OCI-LY7 (cell line): ENCODE data around the gene HAUS6. TPM values are rescaled to one million over a fixed set of nuclear protein-coding genes. Genes with fewer than 3 reads are reported as not detected.
A peak's percentile ranks its signal among the peaks of the same experiment; 100 is the strongest.
"Not testable (repeated sequence)": the region's sequence is repeated elsewhere in the genome, so short reads cannot be mapped to it uniquely, and the experiment has no call there.

ENCODE experiments used
- BruUV-seq: library from RNA; stranded (reverse); fragments of 400-500 nt; replicated peaks from 2 replicates; lab custom pipeline; 2021; lab: Mats Ljungman, UMichigan
- CTCF ChIA-PET: fragments of 300-600 bp; sonication (Branson Sonifier 250); formaldehyde crosslinking; loops from one replicate; lab custom pipeline; 2022; ENCODE audit warnings: antibody characterized with exemption; ENCODE audit not compliant: unreplicated experiment; lab: Charles Lee
- POLR2A ChIA-PET: fragments of 300-600 bp; sonication (Branson Sonifier 250); formaldehyde crosslinking; loops from one replicate; lab custom pipeline; 2022; ENCODE audit warnings: antibody characterized with exemption; lab: Charles Lee
- DNase-seq: peaks from one replicate; pipeline ENCODE4 v3.0.0-alpha.2; 2015; ENCODE audit warnings: low spot score
- H2AFZ ChIP-seq: fragments of 200-600 bp; sonication (generic), shearing (Covaris generic); 2 replicates; pipeline ENCODE4 v1.6.1; 2014; ENCODE audit warnings: mild to moderate bottlenecking, antibody characterized with exemption, low read length, moderate library complexity
- H3K27ac ChIP-seq: fragments of 200-600 bp; sonication (generic); 2 replicates; pipeline ENCODE4 v1.5.1; 2014; ENCODE audit warnings: mixed run types, low read depth, mild to moderate bottlenecking, moderate library complexity, low read length, inconsistent platforms; ENCODE audit not compliant: poor library complexity, severe bottlenecking
- H3K36me3 ChIP-seq: fragments of 200-600 bp; sonication (generic); 2 replicates; pipeline ENCODE4 v1.6.1; 2014; ENCODE audit warnings: mild to moderate bottlenecking, antibody characterized with exemption, low read length, moderate library complexity, mixed read lengths; ENCODE audit not compliant: insufficient read depth
- H3K4me1 ChIP-seq: fragments of 200-600 bp; sonication (generic); 2 replicates; pipeline ENCODE4 v1.5.1; 2014; ENCODE audit warnings: mild to moderate bottlenecking, low read length; ENCODE audit not compliant: insufficient read depth, poor library complexity, severe bottlenecking
- H3K4me2 ChIP-seq: fragments of 200-600 bp; sonication (generic); 2 replicates; pipeline ENCODE4 v1.6.1; 2014; ENCODE audit warnings: mild to moderate bottlenecking, low read length
- H3K4me3 ChIP-seq: fragments of 200-600 bp; sonication (generic); 2 replicates; pipeline ENCODE4 v1.5.1; 2014; ENCODE audit warnings: mild to moderate bottlenecking, low read depth, low read length; ENCODE audit not compliant: poor library complexity, severe bottlenecking
- H3K79me2 ChIP-seq: fragments of 200-600 bp; sonication (generic); 2 replicates; pipeline ENCODE4 v1.6.1; 2016; ENCODE audit warnings: low read depth, mild to moderate bottlenecking, low read length, moderate library complexity, mixed read lengths; ENCODE audit not compliant: insufficient read depth
- H3K9me2 ChIP-seq: fragments of 200-600 bp; sonication (generic); 2 replicates; pipeline ENCODE4 v1.6.1; 2016; ENCODE audit warnings: mild to moderate bottlenecking, low read length, mixed read lengths; ENCODE audit not compliant: insufficient read depth
- H3K9me3 ChIP-seq: fragments of 200-600 bp; sonication (generic); 2 replicates; pipeline ENCODE4 v1.6.1; 2014; ENCODE audit warnings: mild to moderate bottlenecking, mixed run types, low read length, mixed read lengths
- H4K20me1 ChIP-seq: fragments of 200-600 bp; sonication (generic); 2 replicates; pipeline ENCODE4 v1.6.1; 2014; ENCODE audit warnings: mild to moderate bottlenecking, antibody characterized with exemption, low read length, moderate library complexity, mixed read lengths; ENCODE audit not compliant: insufficient read depth
- EZH2phosphoT487 ChIP-seq: fragments of 200-600 bp; sonication (generic); IDR thresholded peaks from 2 replicates; pipeline ENCODE4 v1.6.1; 2018; ENCODE audit warnings: low read depth, borderline replicate concordance, mild to moderate bottlenecking, mixed run types, antibody characterized with exemption, low read length, moderate library complexity, mixed read lengths
- intact Hi-C: fragments of 100-400 bp; cut with micrococcal nuclease; formaldehyde crosslinking; loops from one replicate; pipeline ENCODE4 v1.10.0; 2022; ENCODE audit not compliant: unreplicated experiment
- total RNA-seq, 2 experiments: library from RNA; depleted of rRNA in 1 of 2; stranded (reverse); fragments of >200 nt in 1 of 2; shearing (Covaris generic) in 1 of 2; gene quantifications; 2 replicates each; pipeline ENCODE4 v1.2.3, GENCODE V29; 2014 to 2022
- TF ChIP-seq, protein P1 (sequence below): fragments of 200-600 bp; sonication (generic); conservative IDR thresholded peaks from 2 replicates; pipeline ENCODE4 v1.5.1; 2014; ENCODE audit warnings: mild to moderate bottlenecking, antibody characterized with exemption, low read length, moderate library complexity, mixed read lengths

HAUS6 gene
- total RNA-seq, 2 experiments from 2014 or later, result 25.7 to 31.5 TPM

DNA sequence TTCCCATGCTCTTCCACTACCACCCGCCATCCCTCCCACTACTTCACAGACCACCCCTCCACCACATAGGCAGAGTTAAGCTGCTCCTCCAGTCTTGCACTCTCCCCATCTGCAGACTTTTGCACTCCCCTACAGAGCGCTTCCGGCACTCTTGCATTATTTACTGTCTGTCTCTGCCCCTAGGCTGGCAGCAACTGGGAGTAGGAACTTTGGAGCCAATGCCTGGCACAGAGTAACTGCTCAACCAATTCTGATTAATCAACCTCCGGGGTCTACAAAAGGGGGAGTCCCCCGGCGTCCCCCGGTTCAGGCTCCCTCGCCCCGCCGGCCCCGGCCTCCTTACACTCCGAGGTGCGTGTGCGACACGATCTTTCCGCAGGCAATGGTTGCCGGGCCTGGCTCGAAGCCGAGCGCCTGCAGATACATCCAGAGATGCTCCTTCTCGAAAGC lies 498 bp downstream of the HAUS6 start:
- TF ChIP-seq EZH2phosphoT487, result no peak
- TF ChIP-seq, protein P1, sequence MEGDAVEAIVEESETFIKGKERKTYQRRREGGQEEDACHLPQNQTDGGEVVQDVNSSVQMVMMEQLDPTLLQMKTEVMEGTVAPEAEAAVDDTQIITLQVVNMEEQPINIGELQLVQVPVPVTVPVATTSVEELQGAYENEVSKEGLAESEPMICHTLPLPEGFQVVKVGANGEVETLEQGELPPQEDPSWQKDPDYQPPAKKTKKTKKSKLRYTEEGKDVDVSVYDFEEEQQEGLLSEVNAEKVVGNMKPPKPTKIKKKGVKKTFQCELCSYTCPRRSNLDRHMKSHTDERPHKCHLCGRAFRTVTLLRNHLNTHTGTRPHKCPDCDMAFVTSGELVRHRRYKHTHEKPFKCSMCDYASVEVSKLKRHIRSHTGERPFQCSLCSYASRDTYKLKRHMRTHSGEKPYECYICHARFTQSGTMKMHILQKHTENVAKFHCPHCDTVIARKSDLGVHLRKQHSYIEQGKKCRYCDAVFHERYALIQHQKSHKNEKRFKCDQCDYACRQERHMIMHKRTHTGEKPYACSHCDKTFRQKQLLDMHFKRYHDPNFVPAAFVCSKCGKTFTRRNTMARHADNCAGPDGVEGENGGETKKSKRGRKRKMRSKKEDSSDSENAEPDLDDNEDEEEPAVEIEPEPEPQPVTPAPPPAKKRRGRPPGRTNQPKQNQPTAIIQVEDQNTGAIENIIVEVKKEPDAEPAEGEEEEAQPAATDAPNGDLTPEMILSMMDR, result no peak
- H3K4me3 ChIP-seq, result peak overlapping the region; percentile 84
- peak; percentile 73 for DNase-seq
- H3K4me1 ChIP-seq, result peaks cover 25% of the 10 kb centered on the region
- intact Hi-C loops, result loop anchor here (1.0 to 10.0 kb wide), 4 partner anchors 53 to 355 kb away; partner anchors contain the start of genes DENND4C and RRAGA
- H3K4me2 ChIP-seq, result peak overlapping the region; percentile 67
- ChIA-PET CTCF (no interaction called here), POLR2A (interaction anchor here (0.5 to 2.2 kb wide), 4 partner anchors 15 to 357 kb away, joined by 3 to 8 read pairs (median 4); partner anchors contain the start of gene RRAGA)
- H2AFZ ChIP-seq, result peak overlapping the region; percentile 28; the same call in 1 of the 2 replicates
- H3K27ac ChIP-seq, result peak overlapping the region; percentile 75
- H3K79me2 ChIP-seq, result peaks cover 53% of the 10 kb centered on the region
- no peaks in the 10 kb centered on the region for H3K9me2 ChIP-seq
- no peaks in the 10 kb centered on the region for H3K9me3 ChIP-seq
- H3K36me3 ChIP-seq, result peaks cover 38% of the 10 kb centered on the region
- BruUV-seq, result no TSS peak
- H4K20me1 ChIP-seq, result peaks cover 8% of the 10 kb centered on the region; the same call in 1 of the 2 replicates

DNA sequence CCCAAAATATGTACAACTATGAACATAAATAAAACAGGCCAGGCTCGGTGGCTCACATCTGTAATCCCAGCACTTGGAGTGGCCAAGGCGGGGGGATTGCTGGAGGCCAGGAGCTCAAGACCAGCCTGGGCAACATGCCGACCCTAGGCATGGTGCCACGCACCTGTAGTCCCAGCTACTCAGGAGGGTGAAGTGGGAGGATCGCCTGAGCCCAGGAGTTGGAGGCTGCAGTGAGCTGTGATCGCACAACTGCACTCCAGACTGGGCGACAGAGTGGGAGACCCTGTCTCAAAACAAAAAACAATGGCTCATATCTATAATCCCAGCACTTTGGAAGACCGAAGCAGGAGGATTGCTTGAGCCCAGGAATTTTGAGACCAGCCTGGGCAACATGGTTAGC lies 1.5 kb downstream of the HAUS6 start:
- POLR2A ChIA-PET, result interaction anchor here (0.6 to 2.2 kb wide), 8 partner anchors 14 to 132 kb away, joined by 3 to 8 read pairs (median 3); partner anchors contain the start of gene RRAGA
- no TSS peak for BruUV-seq

DNA sequence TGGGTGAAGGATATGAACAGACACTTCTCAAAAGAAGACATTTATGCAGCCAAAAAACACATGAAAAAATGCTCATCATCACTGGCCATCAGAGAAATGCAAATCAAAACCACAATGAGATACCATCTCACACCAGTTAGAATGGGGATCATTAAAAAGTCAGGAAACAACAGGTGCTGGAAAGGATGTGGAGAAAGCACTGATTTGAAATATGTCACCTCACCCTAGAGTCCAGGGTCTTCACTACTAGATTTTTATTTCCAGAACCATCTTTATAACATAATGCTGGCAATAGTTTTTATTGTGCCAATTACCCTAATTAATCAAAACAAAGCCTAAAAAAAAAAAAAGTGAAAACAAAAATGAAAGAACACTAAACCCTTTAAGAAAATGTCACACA lies 5.3 kb downstream of the HAUS6 start:
- H2AFZ ChIP-seq, BruUV-seq, H3K9me2 ChIP-seq, DNase-seq, intact Hi-C loops, H3K9me3 ChIP-seq, H3K27ac ChIP-seq, CTCF ChIA-PET: not testable (repeated sequence)
- Histone ChIP-seq H3K79me2 (peaks cover 82% of the 10 kb centered on the region), H3K36me3 (peaks cover 83% of the 10 kb centered on the region), H3K4me1 (peaks cover 30% of the 10 kb centered on the region), H3K4me3 (peak overlapping the region; percentile 32), H4K20me1 (peaks cover 12% of the 10 kb centered on the region; the same call in 1 of the 2 replicates), H3K4me2 (peak overlapping the region; percentile 55)
- POLR2A ChIA-PET, result interaction anchor here (0.9 to 1.5 kb wide), 5 partner anchors 20 to 77 kb away, joined by 3 to 7 read pairs (median 4); partner anchors contain the start of gene RRAGA

More for the DNA sequence above, 1.5 kb downstream of the HAUS6 start:
- peak overlapping the region; percentile 84 for H3K4me3 ChIP-seq
- H3K9me3 ChIP-seq, result no peaks in the 10 kb centered on the region
- peaks cover 30% of the 10 kb centered on the region for H3K4me1 ChIP-seq
- peak overlapping the region; percentile 67 for H3K4me2 ChIP-seq
- no peak overlapping the region for H2AFZ ChIP-seq
- intact Hi-C loops, result loop anchor here (5.0 to 10.0 kb wide), 2 partner anchors 74 to 356 kb away; no protein-coding TSS in a partner anchor
- H3K79me2 ChIP-seq, result peaks cover 62% of the 10 kb centered on the region
- H3K36me3 ChIP-seq, result peaks cover 46% of the 10 kb centered on the region
- H3K9me2 ChIP-seq, result no peaks in the 10 kb centered on the region
- no peak for DNase-seq
- CTCF ChIA-PET, result no interaction called here
- H4K20me1 ChIP-seq, result peaks cover 12% of the 10 kb centered on the region; the same call in 1 of the 2 replicates
- no peak overlapping the region for H3K27ac ChIP-seq
- no peak for TF ChIP-seq EZH2phosphoT487
- TF ChIP-seq, protein P1, result no peak
